Measurements from ENCODE around the gene UBA5. TPM values are rescaled to one million over a fixed set of nuclear protein-coding genes. Genes with fewer than 3 reads are reported as not detected.
A peak's percentile ranks its signal among the peaks of the same experiment; 100 is the strongest.
"Not testable (repeated sequence)": the region's sequence is repeated elsewhere in the genome, so short reads cannot be mapped to it uniquely, and the experiment has no call there.

Gene UBA5
- total RNA-seq, 1 donor = 38.4 TPM

DNA sequence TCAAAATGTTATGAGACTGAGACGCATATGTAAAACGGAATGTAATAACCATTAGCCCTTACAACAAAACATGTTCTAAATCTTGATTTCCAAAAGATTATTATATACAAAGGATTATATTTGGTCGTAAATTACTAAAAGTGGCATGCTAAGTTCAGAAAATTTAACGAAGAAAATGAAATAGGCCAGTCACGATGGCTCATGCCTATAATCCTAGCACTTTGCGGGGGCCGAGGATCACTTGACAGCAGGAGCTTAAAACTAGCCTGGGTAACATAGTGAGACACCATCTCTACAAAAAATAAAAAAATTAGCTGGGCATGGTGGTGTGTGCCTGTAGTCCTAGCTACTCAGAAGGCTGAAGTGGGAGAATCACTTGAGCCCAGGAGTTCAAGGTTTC, 29.5 kb upstream of the UBA5 start:
- H3K36me3 ChIP-seq (ENCODE audit: insufficient read depth, low read length) = peaks cover 8% of the 10 kb centered on the region
- no peaks in the 10 kb centered on the region for H3K27me3 ChIP-seq (ENCODE audit: insufficient read depth, low read length)
- peak overlapping the region; percentile 85 for H3K27ac ChIP-seq (ENCODE audit: low read depth, low read length)
- no peak overlapping the region for H2AFZ ChIP-seq (ENCODE audit: low read length)
- TF ChIP-seq, protein P1, sequence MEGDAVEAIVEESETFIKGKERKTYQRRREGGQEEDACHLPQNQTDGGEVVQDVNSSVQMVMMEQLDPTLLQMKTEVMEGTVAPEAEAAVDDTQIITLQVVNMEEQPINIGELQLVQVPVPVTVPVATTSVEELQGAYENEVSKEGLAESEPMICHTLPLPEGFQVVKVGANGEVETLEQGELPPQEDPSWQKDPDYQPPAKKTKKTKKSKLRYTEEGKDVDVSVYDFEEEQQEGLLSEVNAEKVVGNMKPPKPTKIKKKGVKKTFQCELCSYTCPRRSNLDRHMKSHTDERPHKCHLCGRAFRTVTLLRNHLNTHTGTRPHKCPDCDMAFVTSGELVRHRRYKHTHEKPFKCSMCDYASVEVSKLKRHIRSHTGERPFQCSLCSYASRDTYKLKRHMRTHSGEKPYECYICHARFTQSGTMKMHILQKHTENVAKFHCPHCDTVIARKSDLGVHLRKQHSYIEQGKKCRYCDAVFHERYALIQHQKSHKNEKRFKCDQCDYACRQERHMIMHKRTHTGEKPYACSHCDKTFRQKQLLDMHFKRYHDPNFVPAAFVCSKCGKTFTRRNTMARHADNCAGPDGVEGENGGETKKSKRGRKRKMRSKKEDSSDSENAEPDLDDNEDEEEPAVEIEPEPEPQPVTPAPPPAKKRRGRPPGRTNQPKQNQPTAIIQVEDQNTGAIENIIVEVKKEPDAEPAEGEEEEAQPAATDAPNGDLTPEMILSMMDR (IDR thresholded peaks at IDR 0.05; ENCODE audit: extremely low read depth, low read depth, low read length) = no peak
- no peak overlapping the region for H3K4me2 ChIP-seq (ENCODE audit: insufficient read depth, low read length)
- DNase-seq (ENCODE audit: insufficient read length, low spot score, missing footprints) = peak; percentile 57
- H3K9me3 ChIP-seq (ENCODE audit: low read depth, low read length) = no peaks in the 10 kb centered on the region
- peaks cover 15% of the 10 kb centered on the region for H3K4me1 ChIP-seq (ENCODE audit: insufficient read depth, low read length)
- no peaks in the 10 kb centered on the region for H4K20me1 ChIP-seq (ENCODE audit: insufficient read depth, low read length)
- no peaks in the 10 kb centered on the region for H3K79me2 ChIP-seq (ENCODE audit: insufficient read depth, low read length)
- H3K4me3 ChIP-seq (ENCODE audit: insufficient read depth, low read length) = no peak overlapping the region

DNA sequence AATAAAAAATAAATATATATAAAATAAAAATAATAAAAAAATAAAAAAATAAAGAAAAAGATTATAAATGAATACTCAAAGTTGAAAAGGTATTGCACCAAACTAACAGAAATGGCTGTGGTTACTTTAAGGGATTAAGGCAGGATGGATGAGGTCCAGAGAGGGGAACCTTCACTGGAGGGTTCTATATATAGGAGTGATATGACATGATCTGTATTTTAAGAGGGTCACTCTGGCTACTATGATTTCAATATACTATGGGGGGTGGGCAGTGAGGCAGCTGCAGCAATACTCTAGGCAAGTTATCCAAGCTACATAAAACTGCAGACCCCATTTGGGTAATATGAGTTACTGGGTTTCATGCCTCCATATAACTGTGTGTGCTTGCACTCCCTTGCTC, 25.1 kb upstream of the UBA5 start:
- TF ChIP-seq, protein P1 (IDR thresholded peaks at IDR 0.05; ENCODE audit: extremely low read depth, low read depth, low read length) = no peak
- Histone ChIP-seq H3K4me3 (ENCODE audit: insufficient read depth, low read length) (no peak overlapping the region), H3K27me3 (ENCODE audit: insufficient read depth, low read length) (no peaks in the 10 kb centered on the region), H3K36me3 (ENCODE audit: insufficient read depth, low read length) (no peaks in the 10 kb centered on the region), H3K4me2 (ENCODE audit: insufficient read depth, low read length) (no peak overlapping the region), H3K9me3 (ENCODE audit: low read depth, low read length) (no peaks in the 10 kb centered on the region), H3K79me2 (ENCODE audit: insufficient read depth, low read length) (no peaks in the 10 kb centered on the region), H4K20me1 (ENCODE audit: insufficient read depth, low read length) (no peaks in the 10 kb centered on the region), H3K4me1 (ENCODE audit: insufficient read depth, low read length) (peaks cover 15% of the 10 kb centered on the region), H2AFZ (ENCODE audit: low read length) (no peak overlapping the region), H3K27ac (ENCODE audit: low read depth, low read length) (no peak overlapping the region)
- DNase-seq (ENCODE audit: insufficient read length, low spot score, missing footprints) = no peak

DNA sequence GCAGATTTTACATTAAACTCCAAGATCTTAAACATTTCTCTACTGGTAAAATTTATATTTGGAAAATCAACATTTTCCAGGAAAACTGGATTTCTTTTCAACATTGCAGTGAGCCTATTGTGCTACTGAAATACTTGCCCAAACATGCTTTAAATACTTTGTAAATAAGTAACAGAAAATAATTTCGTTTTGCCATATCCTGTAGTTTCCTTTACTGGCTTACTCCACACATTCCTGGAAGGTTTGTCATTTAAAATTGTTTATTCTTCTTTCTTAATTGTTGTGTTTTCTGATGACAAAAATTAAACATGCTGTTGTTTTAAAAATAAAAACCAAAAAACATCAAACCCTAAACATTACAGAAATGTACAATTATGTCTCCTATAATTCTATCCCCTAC, 22.5 kb upstream of the UBA5 start:
- Histone ChIP-seq H3K4me3 (ENCODE audit: insufficient read depth, low read length) (no peak overlapping the region), H3K9me3 (ENCODE audit: low read depth, low read length) (no peaks in the 10 kb centered on the region), H2AFZ (ENCODE audit: low read length) (no peak overlapping the region), H3K27ac (ENCODE audit: low read depth, low read length) (peak overlapping the region; percentile 56), H3K79me2 (ENCODE audit: insufficient read depth, low read length) (no peaks in the 10 kb centered on the region), H3K4me2 (ENCODE audit: insufficient read depth, low read length) (peak overlapping the region; percentile 12), H3K4me1 (ENCODE audit: insufficient read depth, low read length) (peaks cover 11% of the 10 kb centered on the region), H3K27me3 (ENCODE audit: insufficient read depth, low read length) (no peaks in the 10 kb centered on the region), H3K36me3 (ENCODE audit: insufficient read depth, low read length) (peaks cover 4% of the 10 kb centered on the region), H4K20me1 (ENCODE audit: insufficient read depth, low read length) (no peaks in the 10 kb centered on the region)
- TF ChIP-seq, protein P1 (IDR thresholded peaks at IDR 0.05; ENCODE audit: extremely low read depth, low read depth, low read length) = no peak
- peak; percentile 26 for DNase-seq (ENCODE audit: insufficient read length, low spot score, missing footprints)

DNA sequence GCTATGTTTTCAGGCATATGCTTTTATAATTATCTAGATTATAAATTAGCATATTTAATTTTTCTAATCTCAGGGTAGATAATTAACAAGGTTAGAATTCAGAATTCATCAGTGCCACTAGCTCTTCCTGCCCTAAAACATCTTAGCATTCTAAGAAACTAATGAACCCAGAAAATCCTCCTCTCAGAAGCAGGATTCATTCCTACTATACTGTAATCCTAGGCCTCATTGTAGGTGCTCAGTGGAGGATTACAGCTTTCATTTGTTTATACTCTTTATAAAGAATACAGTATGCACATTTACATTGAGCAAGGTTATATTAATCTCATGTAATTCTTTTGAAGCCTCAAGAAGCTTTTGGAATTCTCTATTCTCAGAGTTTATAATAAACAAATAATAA, 21.4 kb upstream of the UBA5 start:
- Histone ChIP-seq H4K20me1 (ENCODE audit: insufficient read depth, low read length) (no peaks in the 10 kb centered on the region), H3K9me3 (ENCODE audit: low read depth, low read length) (no peaks in the 10 kb centered on the region), H3K27ac (ENCODE audit: low read depth, low read length) (no peak overlapping the region), H3K36me3 (ENCODE audit: insufficient read depth, low read length) (peaks cover 4% of the 10 kb centered on the region), H3K27me3 (ENCODE audit: insufficient read depth, low read length) (no peaks in the 10 kb centered on the region), H2AFZ (ENCODE audit: low read length) (no peak overlapping the region), H3K4me2 (ENCODE audit: insufficient read depth, low read length) (no peak overlapping the region), H3K4me3 (ENCODE audit: insufficient read depth, low read length) (no peak overlapping the region), H3K4me1 (ENCODE audit: insufficient read depth, low read length) (peaks cover 11% of the 10 kb centered on the region), H3K79me2 (ENCODE audit: insufficient read depth, low read length) (no peaks in the 10 kb centered on the region)
- no peak for DNase-seq (ENCODE audit: insufficient read length, low spot score, missing footprints)
- TF ChIP-seq, protein P1 (IDR thresholded peaks at IDR 0.05; ENCODE audit: extremely low read depth, low read depth, low read length) = no peak

DNA sequence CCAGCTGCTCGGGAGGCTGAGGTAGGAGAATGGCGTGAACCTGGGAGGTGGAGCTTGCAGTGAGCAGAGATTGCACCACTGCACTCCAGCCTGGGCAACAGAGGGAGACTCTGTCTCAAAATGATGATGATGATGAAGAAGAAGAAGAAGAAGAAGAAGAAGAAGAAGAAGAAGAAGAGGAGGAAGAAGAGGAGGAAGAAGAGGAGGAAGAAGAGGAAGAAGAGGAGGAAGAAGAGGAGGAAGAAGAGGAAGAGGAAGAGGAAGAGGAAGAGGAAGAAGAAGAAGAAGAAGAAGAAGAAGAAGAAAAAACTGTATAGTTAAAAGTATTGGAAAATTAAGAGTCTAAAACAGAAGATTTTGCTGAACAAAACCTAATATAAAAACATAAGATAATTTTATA, 18.7 kb upstream of the UBA5 start:
- not testable (repeated sequence) for H3K79me2 ChIP-seq (ENCODE audit: insufficient read depth, low read length); H2AFZ ChIP-seq (ENCODE audit: low read length); H3K4me3 ChIP-seq (ENCODE audit: insufficient read depth, low read length); H3K9me3 ChIP-seq (ENCODE audit: low read depth, low read length); DNase-seq (ENCODE audit: insufficient read length, low spot score, missing footprints); H3K27ac ChIP-seq (ENCODE audit: low read depth, low read length); H4K20me1 ChIP-seq (ENCODE audit: insufficient read depth, low read length); H3K27me3 ChIP-seq (ENCODE audit: insufficient read depth, low read length); H3K4me2 ChIP-seq (ENCODE audit: insufficient read depth, low read length); H3K36me3 ChIP-seq (ENCODE audit: insufficient read depth, low read length)
- peaks cover 11% of the 10 kb centered on the region for H3K4me1 ChIP-seq (ENCODE audit: insufficient read depth, low read length)

Data from osteoblast (primary cell).